K562 (cell line): ENCODE results near the gene EXD2. TPM values are rescaled to one million over a fixed set of nuclear protein-coding genes. Genes with fewer than 3 reads are reported as not detected.

Experiments used
- ATAC-seq: fragments of 200-7000 bp; cut with Tn5 transposase; 3 replicates; pipeline ENCODE4 v1.9.1; 2020; ENCODE audit warnings: moderate library complexity
- BruUV-seq: library from RNA; stranded (reverse); fragments of 400-500 nt; replicated peaks from 2 replicates; lab custom pipeline; 2021; lab: Mats Ljungman, UMichigan
- CTCF ChIA-PET: fragments of 300-600 bp; formaldehyde crosslinking; extraction: SDS; loops from one replicate; lab custom pipeline; 2021; ENCODE audit warnings: low intra/inter-chr PET ratio; lab: Yijun Ruan, JAX
- POLR2A ChIA-PET: fragments of 300-600, 350-650 bp; sonication (Branson Sonifier 250); formaldehyde crosslinking; extraction: SDS; loops from one replicate; lab custom pipeline; 2021; ENCODE audit warnings: antibody characterized with exemption, inconsistent platforms; lab: Yijun Ruan, JAX
- DNase-seq, 4 experiments: peaks; one replicate each; pipeline versions ENCODE4 v3.0.0 to v3.0.0-alpha.2; 2011 to 2018; ENCODE audit warnings: low spot score in 3 of 4, mixed read lengths in 3 of 4; ENCODE audit errors: extremely low read depth in 1 of 4
- FAIRE-seq: peaks from 2 replicates; lab custom pipeline; 2011; peaks lifted over from hg19 to GRCh38; lab: Jason Lieb, UNC
- H2AFZ ChIP-seq: 2 replicates; pipeline ENCODE4 v1.6.0; 2011; ENCODE audit warnings: low read depth, low read length, control low read depth, inconsistent platforms
- H3K27ac ChIP-seq: fragments of 200-600 bp; 3 replicates; pipeline ENCODE4 v1.8.0; 2011; ENCODE audit warnings: low read depth, mild to moderate bottlenecking, control low read depth, inconsistent platforms, low read length, moderate library complexity, mixed read lengths; ENCODE audit errors: extremely low read depth
- H3K27me3 ChIP-seq, 2 experiments: fragments of 300-600 bp in 1 of 2; 2 replicates in 1 of 2; 3 replicates in 1 of 2; pipeline versions ENCODE4 v1.6.0 to v1.8.0; 2011; ENCODE audit warnings: inconsistent platforms in 2 of 2, low read length in 2 of 2, mild to moderate bottlenecking in 1 of 2, mixed read lengths in 1 of 2, moderate library complexity in 1 of 2; ENCODE audit not compliant: control insufficient read depth in 2 of 2, insufficient read depth in 2 of 2
- H3K36me3 ChIP-seq: fragments of 300-600 bp; 3 replicates; pipeline ENCODE4 v1.8.0; 2011; ENCODE audit warnings: mild to moderate bottlenecking, low read length, inconsistent platforms; ENCODE audit not compliant: control insufficient read depth, insufficient read depth
- H3K4me1 ChIP-seq, 2 experiments: fragments of 200-600 bp in 1 of 2; replicated peaks in 1 of 2; 2 replicates in 1 of 2; 3 replicates in 1 of 2; pipeline versions ENCODE4 v1.5.1 to v1.8.0; 2011; ENCODE audit warnings: inconsistent platforms in 2 of 2, low read length in 2 of 2, mild to moderate bottlenecking in 1 of 2, mixed read lengths in 1 of 2, moderate library complexity in 1 of 2; ENCODE audit not compliant: control insufficient read depth in 2 of 2, insufficient read depth in 2 of 2
- H3K4me2 ChIP-seq: 2 replicates; pipeline ENCODE4 v1.6.1; 2011; ENCODE audit warnings: low read length, control low read depth, inconsistent platforms, mixed read lengths; ENCODE audit not compliant: insufficient read depth
- H3K4me3 ChIP-seq: fragments of 200-600 bp; sonication (generic), shearing (Covaris generic); 2 replicates; pipeline ENCODE4 v1.5.1; 2016; ENCODE audit warnings: control low read depth, inconsistent platforms
- H3K79me2 ChIP-seq: fragments of 200-600 bp; 3 replicates; pipeline ENCODE4 v1.8.0; 2011; ENCODE audit warnings: low read length, inconsistent platforms; ENCODE audit not compliant: control insufficient read depth, insufficient read depth
- H3K9ac ChIP-seq, 2 experiments: 2 replicates each; pipeline versions ENCODE4 v1.6.0 to v1.6.1; 2011; ENCODE audit warnings: low read depth in 2 of 2, low read length in 2 of 2, control low read depth in 1 of 2, inconsistent platforms in 1 of 2, mild to moderate bottlenecking in 1 of 2, mixed read lengths in 1 of 2; ENCODE audit not compliant: insufficient read depth in 1 of 2
- H3K9me1 ChIP-seq: one replicate; pipeline ENCODE4 v1.6.0; 2011; ENCODE audit warnings: inconsistent platforms, mild to moderate bottlenecking, low read length, moderate library complexity; ENCODE audit not compliant: control insufficient read depth, insufficient read depth
- H3K9me3 ChIP-seq: replicated peaks from 2 replicates; pipeline ENCODE4 v1.5.1; 2011; ENCODE audit warnings: low read depth, low read length, inconsistent platforms; ENCODE audit not compliant: control insufficient read depth, insufficient read depth
- H4K20me1 ChIP-seq: replicated peaks from 2 replicates; pipeline ENCODE4 v1.6.1; 2011; ENCODE audit warnings: low read length, inconsistent platforms, mixed read lengths; ENCODE audit not compliant: control insufficient read depth, insufficient read depth
- HMBOX1 ChIP-seq: sonication (generic); IDR thresholded peaks from 2 replicates; pipeline ENCODE4 v1.6.1; 2016
- RNF2 ChIP-seq: sonication (generic); IDR thresholded peaks from 2 replicates; pipeline ENCODE4 v1.6.1; 2016
- ZNF143 ChIP-seq: sonication (generic); formaldehyde crosslinking; IDR thresholded peaks from 2 replicates; pipeline ENCODE4 v1.9.0; 2022; ENCODE audit warnings: mild to moderate bottlenecking, missing genetic modification reagents
- ZNF436 ChIP-seq: fragments of 250-450, 450-650 bp; sonication (Bioruptor Pico); formaldehyde crosslinking; IDR thresholded peaks from 2 replicates; pipeline ENCODE4 v1.7.0; 2020; ENCODE audit warnings: mild to moderate bottlenecking
- WGBS: fragments of 100-300 bp; shearing (Covaris generic); methylation state at CpG from one replicate; pipeline ENCODE4 v1.1.6; 2016; ENCODE audit warnings: low coverage, mixed read lengths; ENCODE audit not compliant: insufficient coverage; ENCODE audit errors: missing lambda C conversion rate; 5-methylcytosine and 5-hydroxymethylcytosine counted together
- in situ Hi-C: fragments of 300-500 bp; cut with MboI; formaldehyde crosslinking; loops from 4 replicates; pipeline ENCODE4 v1.15.0; 2018; ENCODE audit warnings: inconsistent platforms, mixed read lengths
- intact Hi-C: fragments of 100-400 bp; cut with micrococcal nuclease; formaldehyde crosslinking; loops from 2 replicates; pipeline ENCODE4 v1.14.2; 2022
- polyA plus RNA-seq, 8 experiments: library from polyadenylated mRNA; depleted of rRNA in 4 of 8; stranded (reverse) in 5 of 8; unstranded in 3 of 8; fragments of >200 nt; fragmentation: Nextera tagmentation in 2 of 8; fragmentation: Illumina TruSeq in 1 of 8; extraction: Ambion mirVana in 2 of 8; extraction: Trizol in 1 of 8; gene quantifications; 2 replicates each; pipeline versions ENCODE4 v1.2.1 to v1.2.3, GENCODE V29; 2011 to 2014; ENCODE audit warnings: inconsistent platforms in 1 of 8, missing spikeins in 1 of 8
- total RNA-seq, 7 experiments: library from RNA; depleted of rRNA in 6 of 7; stranded (reverse); fragments of >200 nt in 6 of 7; fragmentation: Illumina TruSeq in 2 of 7; extraction: Trizol in 2 of 7; gene quantifications; 2 replicates each; pipeline versions ENCODE4 v1.2.1 to v1.2.3, GENCODE V29; 2011 to 2021; ENCODE audit warnings: low replicate concordance in 1 of 7

Gene EXD2
- total and polyA plus RNA-seq, 9 of the 15 experiments (the other 6 are each of a cell fraction or from before 2014, with no cell fraction given), result 1.6 to 7.5 (median 3.7) TPM

- CTCF ChIA-PET, result no interaction called here
- no peak for FAIRE-seq
These were observed 47.6 kb downstream of the EXD2 start for GRCh38 chr14:69238883-69239282.

More at GRCh38 chr14:69238883-69239282, 47.6 kb downstream of the EXD2 start:
- Histone ChIP-seq H3K9me3 (no peaks in the 10 kb centered on the region), H3K4me2 (no peak overlapping the region), H3K9me1 (no peaks in the 10 kb centered on the region), H3K27ac (no peak overlapping the region), H2AFZ (no peak overlapping the region), H3K27me3 (no peaks in the 10 kb centered on the region), H4K20me1 (no peaks in the 10 kb centered on the region), H3K79me2 (no peaks in the 10 kb centered on the region), H3K9ac (no peak overlapping the region), H3K4me1 (peaks cover 3% of the 10 kb centered on the region in 2 experiments; a peak in 1 of 5 replicates), H3K36me3 (peaks cover 5% of the 10 kb centered on the region; the same call in 1 of the 3 replicates), H3K4me3 (no peak overlapping the region)
- WGBS, result 69% methylated on average over 4 of the region's 4 CpGs
- POLR2A ChIA-PET, result no interaction called here
- ATAC-seq (no peak), DNase-seq (no peak)
- in situ Hi-C loops (no loop called here), intact Hi-C loops (no loop called here)
- no TSS peak for BruUV-seq
- TF ChIP-seq ZNF143 (no peak), RNF2 (no peak), HMBOX1 (no peak), ZNF436 (CRISPR knock-in tag) (no peak)
